HG02642 (cell line): ENCODE measurements around the gene FSIP1.

Experiments used
- ATAC-seq: cut with Tn5 transposase; IDR thresholded peaks from one replicate; pipeline ENCODE4 v1.9.1; 2021; ENCODE audit warnings: mild to moderate bottlenecking; ENCODE audit not compliant: unreplicated experiment, poor library complexity

Gene FSIP1

DNA sequence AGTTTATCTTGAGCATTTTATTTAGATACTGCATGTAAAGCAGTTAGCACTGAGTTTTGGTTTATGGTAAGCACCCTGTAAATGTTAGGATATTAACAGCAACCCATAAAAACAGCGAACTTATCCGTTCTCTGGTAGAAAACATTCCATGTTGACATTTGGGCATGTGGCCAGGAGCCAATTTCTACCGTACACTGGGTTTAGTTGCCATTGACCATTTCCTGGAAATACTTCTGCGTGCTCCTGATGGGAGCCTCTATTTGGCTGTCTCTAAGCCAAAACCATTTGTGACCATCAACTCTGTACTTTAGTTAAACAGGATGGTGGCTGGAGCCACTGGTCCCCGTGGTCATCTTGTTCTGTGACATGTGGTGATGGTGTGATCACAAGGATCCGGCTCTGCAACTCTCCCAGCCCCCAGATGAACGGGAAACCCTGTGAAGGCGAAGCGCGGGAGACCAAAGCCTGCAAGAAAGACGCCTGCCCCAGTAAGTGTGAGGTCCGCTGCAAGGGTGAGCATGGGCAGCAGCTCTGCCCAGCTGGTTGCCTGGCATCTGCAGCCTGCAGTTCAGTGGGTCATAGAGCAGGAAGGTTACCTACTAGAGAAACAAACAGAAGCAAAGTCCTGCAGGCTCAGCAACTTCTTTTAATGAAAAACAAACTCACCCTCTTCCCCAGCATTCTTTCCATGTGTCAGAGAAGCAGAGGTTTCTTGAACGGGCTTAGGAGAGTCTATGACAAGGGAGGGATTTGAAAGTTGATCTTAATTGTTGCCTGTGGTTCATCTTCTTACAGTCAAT lies 194.7 kb downstream of the FSIP1 start:
- no peak for ATAC-seq

DNA sequence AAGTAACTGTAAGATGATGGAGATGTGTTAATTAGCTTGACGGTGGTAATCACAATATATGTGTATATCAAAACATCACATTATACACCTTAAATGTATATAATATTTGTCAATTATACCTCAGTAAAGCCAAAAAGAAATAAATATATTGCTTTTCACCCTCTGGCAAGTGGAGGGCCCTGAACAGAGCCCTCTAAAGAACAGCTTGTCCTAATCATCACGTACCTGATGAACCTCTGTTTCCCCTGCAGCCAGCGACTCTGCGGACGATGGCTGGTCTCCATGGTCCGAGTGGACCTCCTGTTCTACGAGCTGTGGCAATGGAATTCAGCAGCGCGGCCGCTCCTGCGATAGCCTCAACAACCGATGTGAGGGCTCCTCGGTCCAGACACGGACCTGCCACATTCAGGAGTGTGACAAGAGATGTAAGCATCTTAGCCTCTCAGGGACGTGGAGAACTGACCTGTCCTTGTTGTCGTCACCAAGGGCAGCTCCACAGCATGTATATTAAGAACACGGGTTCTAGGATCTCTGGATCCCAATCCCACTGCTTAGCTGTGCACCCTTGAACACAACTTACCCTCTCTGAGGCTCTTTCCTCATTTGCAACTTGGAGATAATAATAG lies 195.4 kb downstream of the FSIP1 start:
- ATAC-seq = no peak

DNA sequence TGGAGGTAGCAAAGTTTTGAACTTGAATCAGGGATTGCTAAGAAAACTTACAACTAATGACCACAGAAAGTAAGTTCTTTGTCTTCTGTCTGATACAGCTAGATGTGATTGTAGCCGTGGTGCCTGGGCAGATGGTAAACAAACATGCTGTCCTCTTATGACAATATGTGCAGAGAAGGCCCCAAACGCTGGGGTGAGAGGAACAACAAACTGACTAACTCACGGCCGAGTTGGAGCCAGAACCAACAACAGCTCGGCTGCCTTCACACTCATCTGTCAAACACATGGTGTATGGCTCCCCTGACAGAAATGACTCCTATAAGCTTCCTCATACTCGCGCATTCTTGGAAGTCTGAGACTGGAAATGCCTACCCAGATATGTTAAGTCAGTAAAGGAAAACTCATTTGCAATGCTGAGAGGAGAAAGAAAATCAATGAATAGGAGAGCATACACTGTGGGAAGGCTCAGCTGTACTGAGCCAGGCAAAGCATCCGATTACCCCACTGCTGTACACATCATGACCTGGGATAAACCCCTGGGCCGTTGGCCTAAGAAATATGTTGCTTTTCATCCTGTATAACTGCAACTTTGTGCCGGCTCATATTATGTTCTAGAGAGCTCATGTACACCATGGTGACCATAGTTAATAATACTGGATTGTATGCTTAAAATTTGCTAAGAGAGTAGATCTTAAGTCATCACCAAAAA lies 196.1 kb downstream of the FSIP1 start:
- no peak for ATAC-seq

DNA sequence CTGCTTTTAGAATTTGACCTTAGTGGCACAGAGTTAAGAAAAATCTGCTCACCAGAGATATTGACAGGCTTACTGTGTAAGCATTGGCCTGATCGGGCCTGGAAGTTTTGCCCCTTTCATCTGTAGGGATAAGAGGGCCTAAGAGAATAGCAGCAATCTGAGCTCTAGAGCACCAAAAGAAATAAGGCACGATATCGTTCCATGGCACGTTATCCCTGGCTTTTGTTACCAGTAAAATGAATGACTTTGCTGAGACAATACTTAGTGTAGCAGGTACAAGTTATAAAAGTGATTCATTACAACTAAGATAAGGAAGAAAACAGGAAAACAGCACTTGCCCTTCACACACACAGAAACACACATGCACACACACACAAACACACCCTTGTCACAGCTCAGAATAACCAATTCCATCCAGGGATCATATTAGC lies 196.8 kb downstream of the FSIP1 start:
- ATAC-seq = no peak

DNA sequence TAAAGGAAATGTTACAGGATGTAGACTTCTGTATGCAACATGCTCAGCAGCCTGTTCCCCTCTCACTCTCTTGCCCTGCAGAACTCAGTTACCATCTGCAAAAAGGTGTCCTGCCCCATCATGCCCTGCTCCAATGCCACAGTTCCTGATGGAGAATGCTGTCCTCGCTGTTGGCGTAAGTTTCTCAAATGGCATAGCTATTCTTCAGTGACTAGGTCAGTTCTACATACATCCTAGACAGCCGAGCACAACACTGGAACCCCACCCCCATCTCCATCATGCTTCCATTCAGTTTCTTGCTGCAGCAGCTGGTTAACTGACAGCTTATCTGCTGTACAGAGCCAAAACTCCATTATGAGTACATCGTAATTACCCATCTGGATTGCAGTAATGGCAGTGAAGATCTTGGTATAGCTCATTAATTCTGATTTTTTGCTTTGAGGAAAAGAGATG lies 197.2 kb downstream of the FSIP1 start:
- no peak for ATAC-seq

DNA sequence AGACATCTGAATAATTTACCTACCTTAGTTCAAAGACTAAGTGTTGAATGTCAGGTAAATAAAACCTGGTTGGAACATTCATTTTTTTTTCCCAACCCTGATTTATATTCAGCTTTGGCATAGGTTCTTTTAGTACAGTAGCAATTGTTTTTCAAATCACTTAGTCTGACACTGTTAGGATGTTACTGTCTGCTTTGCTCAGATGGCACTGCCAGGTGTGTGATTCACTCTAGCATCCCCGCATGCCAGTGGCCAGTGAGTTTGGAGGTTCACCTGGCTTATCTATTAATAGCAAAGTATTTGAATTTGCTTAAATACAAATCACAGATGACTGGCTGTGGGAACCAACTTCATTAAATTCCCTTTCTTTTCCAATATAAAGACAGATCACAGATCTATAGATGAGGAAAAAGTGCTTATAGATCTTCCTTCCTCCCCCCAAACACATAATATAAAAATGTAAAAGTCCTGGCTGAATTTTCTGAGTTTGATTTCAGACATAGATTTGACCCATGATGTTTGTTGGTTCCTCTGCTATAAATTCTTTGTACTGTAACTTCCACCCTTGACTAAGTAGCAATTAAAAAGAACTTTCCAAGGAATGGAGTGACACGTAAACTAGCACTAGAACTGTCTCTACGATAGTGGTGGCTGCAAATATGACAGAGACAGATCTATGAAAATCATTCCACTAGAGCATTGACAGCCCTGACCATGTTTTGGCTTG lies 197.8 kb downstream of the FSIP1 start:
- no peak for ATAC-seq

DNA sequence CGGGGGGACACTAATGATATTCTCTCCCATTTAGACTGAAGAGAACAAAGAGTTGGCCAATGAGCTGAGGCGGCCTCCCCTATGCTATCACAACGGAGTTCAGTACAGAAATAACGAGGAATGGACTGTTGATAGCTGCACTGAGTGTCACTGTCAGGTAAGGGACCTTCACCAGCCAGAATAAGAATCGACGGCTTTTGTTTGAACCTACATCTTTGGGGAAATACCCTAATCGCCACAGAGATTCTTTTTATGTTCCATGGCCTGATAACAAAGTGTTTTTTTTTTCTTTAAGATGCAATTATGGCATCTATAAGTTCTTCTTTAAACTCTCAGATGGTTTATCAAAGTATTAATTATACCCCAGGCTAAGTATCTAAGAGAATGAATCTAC lies 198.4 kb downstream of the FSIP1 start:
- no peak for ATAC-seq

DNA sequence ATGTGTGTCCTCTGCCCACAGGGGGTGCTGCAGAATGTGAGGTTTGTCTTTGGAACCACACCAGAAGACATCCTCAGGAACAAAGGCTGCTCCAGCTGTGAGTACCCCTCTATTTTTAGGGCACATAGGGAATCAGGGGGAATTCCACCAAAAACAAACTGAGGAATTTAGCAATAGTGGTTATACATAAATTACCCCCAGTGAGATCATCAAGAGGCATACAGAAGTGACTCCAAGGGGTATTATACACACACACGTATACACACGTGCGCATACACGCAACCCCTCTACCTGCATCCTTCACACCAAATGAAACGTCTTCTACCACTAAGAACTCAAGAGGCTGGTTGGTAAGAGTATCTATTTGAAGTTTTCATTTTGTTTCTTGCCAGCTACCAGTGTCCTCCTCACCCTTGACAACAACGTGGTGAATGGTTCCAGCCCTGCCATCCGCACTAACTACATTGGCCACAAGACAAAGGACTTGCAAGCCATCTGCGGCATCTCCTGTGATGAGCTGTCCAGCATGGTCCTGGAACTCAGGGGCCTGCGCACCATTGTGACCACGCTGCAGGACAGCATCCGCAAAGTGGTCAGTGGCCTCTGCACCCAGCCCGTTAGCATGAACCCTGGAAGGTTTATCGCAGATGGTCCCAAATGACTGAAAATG lies 198.9 kb downstream of the FSIP1 start:
- no peak for ATAC-seq

DNA sequence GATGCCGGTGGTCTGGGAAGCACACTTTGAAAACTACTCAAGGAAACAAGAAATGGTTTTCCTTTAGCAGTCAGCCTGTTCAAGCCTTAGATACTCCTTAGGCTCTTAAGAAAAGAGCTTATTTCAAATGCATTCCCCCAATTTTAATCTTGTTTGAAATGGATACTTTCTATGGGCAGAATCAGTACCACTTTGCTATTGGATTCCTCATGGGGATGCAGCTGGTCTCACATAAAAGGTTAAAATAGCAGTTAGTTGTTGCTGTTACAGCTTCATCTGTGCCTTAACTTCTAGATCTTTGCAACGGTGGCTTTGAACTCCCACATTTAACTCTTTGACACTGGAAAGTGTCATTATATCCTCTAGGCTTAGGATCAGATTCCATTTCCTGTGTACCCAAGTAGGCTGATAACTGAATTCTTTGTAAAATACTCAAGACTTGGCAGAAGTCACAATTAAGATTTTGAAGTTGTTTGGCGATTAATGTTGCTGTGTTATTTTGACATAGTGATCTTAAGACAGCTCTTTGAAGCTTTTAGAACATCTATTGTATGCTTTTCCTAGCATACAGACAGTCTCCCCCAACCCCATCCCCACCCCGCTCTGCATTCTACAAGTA lies 199.6 kb downstream of the FSIP1 start:
- ATAC-seq = no peak

DNA sequence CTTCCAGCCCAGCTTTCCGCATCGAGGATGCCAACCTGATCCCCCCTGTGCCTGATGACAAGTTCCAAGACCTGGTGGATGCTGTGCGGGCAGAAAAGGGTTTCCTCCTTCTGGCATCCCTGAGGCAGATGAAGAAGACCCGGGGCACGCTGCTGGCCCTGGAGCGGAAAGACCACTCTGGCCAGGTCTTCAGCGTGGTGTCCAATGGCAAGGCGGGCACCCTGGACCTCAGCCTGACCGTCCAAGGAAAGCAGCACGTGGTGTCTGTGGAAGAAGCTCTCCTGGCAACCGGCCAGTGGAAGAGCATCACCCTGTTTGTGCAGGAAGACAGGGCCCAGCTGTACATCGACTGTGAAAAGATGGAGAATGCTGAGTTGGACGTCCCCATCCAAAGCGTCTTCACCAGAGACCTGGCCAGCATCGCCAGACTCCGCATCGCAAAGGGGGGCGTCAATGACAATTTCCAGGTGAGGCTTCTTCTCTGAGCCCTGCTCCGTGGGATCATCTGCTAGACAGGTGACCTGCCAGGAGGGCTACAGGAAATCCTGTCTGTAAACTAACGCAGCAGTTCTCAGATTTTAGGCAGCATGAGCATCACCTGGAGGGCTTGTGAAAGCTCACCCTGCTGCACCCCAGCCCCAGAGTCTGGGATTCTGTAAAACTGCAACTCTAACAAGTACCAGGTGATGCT lies 200.2 kb downstream of the FSIP1 start:
- no peak for ATAC-seq

DNA sequence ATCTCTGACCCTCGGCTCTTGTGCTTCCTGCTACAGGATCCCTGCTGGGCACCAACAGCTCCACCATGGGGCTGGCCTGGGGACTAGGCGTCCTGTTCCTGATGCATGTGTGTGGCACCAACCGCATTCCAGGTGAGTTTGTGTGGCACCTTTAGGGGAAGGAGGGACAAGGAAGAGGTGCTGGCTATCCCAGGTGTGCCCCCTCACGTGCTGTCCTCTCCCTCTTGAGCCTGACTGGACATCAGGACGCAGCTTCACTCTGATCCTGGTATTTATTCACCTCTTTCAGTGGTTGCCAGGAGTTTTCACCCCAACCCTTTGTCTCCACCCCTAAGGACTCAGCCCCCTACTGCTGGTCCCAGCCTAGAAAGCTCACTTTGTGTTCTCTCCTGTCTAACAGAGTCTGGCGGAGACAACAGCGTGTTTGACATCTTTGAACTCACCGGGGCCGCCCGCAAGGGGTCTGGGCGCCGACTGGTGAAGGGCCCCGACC lies 200.8 kb downstream of the FSIP1 start:
- ATAC-seq = no peak

DNA sequence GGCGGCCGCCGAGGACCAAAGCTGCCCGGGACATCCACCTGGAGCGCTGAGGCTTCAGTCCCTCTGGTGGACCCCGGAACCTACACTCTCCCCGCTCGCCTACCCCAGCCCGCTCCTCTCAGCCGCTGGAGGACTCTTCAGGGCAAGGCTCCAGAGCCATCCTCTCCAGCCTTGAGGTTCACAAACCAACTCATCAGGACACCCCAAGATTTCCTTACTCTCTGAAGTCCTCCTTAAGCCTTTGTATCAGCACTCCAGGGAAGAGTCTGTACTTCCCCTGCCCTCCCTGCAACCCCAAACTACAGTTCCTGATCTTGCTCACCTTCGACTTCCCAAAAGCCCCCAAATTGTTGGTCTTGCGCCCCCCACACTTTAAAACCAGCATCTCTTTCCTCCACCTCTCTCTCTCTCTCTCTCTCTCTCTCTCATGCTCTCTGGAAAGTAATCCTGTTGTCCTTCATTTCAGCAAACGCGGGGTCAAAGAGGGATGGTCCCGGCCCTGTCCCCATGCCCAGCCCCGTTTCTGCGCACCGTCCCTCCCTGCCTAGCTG lies 201.3 kb downstream of the FSIP1 start:
- ATAC-seq = no peak

DNA sequence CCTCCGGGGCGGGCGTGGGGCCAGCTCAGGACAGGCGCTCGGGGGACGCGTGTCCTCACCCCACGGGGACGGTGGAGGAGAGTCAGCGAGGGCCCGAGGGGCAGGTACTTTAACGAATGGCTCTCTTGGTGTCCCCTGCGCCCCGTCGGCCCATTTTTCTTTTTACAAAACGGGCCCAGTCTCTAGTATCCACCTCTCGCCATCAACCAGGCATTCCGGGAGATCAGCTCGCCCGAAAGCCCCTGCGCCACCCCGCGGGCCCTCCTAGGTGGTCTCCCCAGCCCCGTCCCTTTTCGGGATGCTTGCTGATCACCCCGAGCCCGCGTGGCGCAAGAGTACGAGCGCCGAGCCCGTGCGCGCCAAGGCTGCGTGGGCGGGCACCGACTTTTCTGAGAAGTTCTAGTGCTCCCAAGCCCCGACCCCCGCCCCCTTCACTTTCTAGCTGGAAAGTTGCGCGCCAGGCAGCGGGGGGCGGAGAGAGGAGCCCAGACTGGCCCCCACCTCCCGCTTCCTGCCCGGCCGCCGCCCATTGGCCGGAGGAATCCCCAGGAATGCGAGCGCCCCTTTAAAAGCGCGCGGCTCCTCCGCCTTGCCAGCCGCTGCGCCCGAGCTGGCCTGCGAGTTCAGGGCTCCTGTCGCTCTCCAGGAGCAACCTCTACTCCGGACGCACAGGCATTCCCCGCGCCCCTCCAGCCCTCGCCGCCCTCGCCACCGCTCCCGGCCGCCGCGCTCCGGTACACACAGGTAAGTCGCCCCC lies 202.0 kb downstream of the FSIP1 start, which contains the start of gene THBS1:
Gene THBS1, plus strand, starts transcription at position 595 of the 757 bp plus-strand sequence. CDS start 779 bp downstream, outside the sequence.
- ATAC-seq = peak; percentile 18

DNA sequence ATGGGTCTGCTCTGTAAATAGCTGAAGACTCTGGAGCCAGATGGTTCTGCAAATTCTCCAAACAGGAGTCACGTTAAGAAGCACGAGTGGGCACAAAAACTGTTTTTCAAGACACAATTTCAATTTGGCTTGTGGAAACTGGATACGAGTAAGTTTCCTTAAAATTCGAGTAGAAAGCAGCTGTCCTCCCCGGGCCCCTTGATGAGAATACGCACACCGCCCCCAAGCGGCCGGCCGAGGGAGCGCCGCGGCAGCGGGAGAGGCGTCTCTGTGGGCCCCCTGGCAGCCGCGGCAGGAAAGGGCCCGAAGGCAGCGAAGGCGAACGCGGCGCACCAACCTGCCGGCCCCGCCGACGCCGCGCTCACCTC lies 202.5 kb downstream of the FSIP1 start:
- ATAC-seq = peak; percentile 85

DNA sequence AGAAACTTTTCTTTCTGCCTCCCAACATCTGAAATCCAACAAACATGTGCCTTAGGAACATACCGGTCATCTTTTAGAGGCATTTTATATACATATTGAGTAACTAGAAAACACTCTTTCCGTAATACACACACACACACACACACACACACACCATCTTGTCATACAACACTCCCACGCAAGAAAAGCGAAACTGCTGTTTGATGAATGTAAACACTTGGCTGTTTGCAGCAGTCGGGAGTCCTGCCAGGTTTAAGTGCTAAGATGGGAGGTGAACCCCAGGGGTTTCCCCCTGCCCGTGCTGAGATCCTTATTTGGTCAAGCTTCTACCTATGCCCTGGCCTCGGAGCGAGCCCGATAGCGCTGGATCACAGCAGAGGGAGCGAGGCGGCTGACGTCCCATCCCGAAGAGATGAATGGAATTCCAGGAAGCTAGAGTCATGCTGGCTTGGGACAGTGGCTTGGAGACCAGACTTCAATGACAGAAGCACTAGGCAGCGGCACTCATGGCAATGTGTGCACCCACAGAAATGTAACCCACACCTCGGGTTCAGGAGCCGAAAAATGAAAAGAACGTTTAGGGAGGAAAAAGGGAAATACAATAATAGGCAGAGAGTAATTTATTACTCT lies 203.0 kb downstream of the FSIP1 start:
- no peak for ATAC-seq

DNA sequence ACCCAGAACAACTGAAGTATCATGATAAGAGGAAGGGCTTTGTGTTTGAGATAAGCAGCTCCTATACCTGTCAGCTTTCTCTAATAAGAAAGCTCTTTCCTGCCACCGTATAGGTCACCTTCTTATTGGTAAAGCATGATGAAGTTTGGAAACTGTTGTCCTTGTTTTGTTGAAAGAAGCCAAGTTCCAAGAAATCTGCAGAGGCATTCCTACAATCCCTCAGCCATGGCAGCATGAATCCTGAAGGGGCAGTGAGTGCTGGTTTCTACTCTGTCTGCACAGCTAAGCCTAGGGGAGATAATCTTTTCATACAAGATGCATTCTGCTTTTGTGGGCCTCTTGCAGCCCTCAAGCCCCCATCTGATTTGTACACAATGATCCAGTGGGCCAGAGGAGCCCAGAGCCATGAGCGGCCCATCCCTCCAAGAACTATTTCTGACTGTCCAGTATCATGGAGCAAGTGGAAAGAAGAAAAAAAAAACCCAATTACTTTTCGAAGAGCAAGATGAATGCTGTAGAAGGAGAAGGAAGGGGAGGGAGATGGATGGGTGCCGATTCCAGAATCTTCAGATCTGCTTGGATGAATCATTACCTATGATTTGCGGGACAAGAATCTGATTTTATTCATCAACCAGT lies 203.7 kb downstream of the FSIP1 start:
- no peak for ATAC-seq

DNA sequence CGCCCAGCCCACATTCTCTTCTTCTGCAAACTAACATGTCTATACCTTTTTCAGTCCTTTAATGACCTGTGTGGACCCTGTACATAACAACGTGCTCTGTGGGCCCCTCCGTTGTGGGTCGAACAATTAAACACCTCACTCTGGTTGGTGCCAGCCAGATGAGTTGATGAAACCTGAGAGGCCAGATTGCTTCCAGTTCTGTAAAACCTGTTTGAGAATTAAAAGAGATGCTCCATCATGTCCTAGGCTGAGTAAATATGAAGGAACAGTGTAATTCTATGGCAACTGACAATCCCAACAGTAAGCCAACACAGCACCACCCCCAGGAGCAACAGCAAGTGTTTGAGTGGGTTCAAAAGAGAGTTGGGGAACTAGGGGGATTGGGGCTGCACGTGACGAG lies 207.5 kb downstream of the FSIP1 start:
- ATAC-seq = no peak
